GM21723 (cell line): ENCODE results near the gene PPP2R3A.

Experiments used
- ATAC-seq: cut with Tn5 transposase; IDR thresholded peaks from one replicate; pipeline ENCODE4 v1.9.1; 2021; ENCODE audit warnings: mild to moderate bottlenecking, moderate library complexity; ENCODE audit not compliant: unreplicated experiment

Gene PPP2R3A

GRCh38 chr3:136021803-136022202 lies 56.3 kb downstream of the PPP2R3A start:
- ATAC-seq = no peak

- ATAC-seq = no peak
These were observed 57.2 kb downstream of the PPP2R3A start for GRCh38 chr3:136022529-136023263.

- no peak for ATAC-seq
These were observed 57.9 kb downstream of the PPP2R3A start for GRCh38 chr3:136023264-136023978.

GRCh38 chr3:136036306-136036705 lies 70.8 kb downstream of the PPP2R3A start:
- ATAC-seq = no peak

- no peak for ATAC-seq
These were observed 73.1 kb downstream of the PPP2R3A start for GRCh38 chr3:136038668-136039067.

- no peak for ATAC-seq
These were observed 77.2 kb downstream of the PPP2R3A start for GRCh38 chr3:136042608-136043221.

- no peak for ATAC-seq
These were observed 79.6 kb downstream of the PPP2R3A start for GRCh38 chr3:136044980-136045745.

GRCh38 chr3:136048068-136048467 lies 82.5 kb downstream of the PPP2R3A start:
- ATAC-seq = no peak

GRCh38 chr3:136050250-136050649 lies 84.7 kb downstream of the PPP2R3A start:
- no peak for ATAC-seq

GRCh38 chr3:136055491-136055890 lies 90.0 kb downstream of the PPP2R3A start:
- ATAC-seq = no peak

GRCh38 chr3:136067211-136067610 lies 101.7 kb downstream of the PPP2R3A start:
- ATAC-seq = no peak

GRCh38 chr3:136068708-136069107 lies 103.2 kb downstream of the PPP2R3A start:
- no peak for ATAC-seq

GRCh38 chr3:136069933-136070332 lies 104.4 kb downstream of the PPP2R3A start:
- ATAC-seq = no peak

GRCh38 chr3:136070334-136070733 lies 104.8 kb downstream of the PPP2R3A start:
- no peak for ATAC-seq

- ATAC-seq = no peak
These were observed 105.7 kb downstream of the PPP2R3A start for GRCh38 chr3:136070953-136071949.

- no peak for ATAC-seq
These were observed 109.1 kb downstream of the PPP2R3A start for GRCh38 chr3:136074546-136075170.

- ATAC-seq = peak; percentile 69
These were observed 109.8 kb downstream of the PPP2R3A start for GRCh38 chr3:136075218-136075808.

GRCh38 chr3:136075811-136076210 lies 110.3 kb downstream of the PPP2R3A start:
- ATAC-seq = no peak
